Measurements from ENCODE around the gene WDR5B.
A peak's percentile ranks its signal among the peaks of the same experiment; 100 is the strongest.
"Not testable (repeated sequence)": the region's sequence is repeated elsewhere in the genome, so short reads cannot be mapped to it uniquely, and the experiment has no call there.

WDR5B gene

DNA sequence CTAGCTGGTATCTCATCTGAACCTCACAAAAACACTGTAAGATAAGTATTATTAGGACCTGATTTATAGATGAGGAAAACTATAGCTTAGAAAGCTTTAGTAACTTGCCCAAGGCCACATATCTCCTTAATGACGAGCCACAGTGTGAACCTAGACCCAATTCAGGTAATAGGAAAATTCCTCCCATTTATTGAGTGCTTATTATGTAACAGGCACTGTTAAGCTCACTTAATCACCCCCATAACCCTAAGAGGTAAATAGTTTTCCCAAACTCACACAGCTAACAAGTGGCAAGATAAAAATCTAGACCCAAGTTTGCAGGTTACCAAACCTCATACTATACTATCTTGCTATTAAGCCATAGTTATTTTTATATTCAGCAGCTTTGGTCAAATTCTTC lies 7.9 kb downstream of the WDR5B start:
- DNase-seq = no peak

DNA sequence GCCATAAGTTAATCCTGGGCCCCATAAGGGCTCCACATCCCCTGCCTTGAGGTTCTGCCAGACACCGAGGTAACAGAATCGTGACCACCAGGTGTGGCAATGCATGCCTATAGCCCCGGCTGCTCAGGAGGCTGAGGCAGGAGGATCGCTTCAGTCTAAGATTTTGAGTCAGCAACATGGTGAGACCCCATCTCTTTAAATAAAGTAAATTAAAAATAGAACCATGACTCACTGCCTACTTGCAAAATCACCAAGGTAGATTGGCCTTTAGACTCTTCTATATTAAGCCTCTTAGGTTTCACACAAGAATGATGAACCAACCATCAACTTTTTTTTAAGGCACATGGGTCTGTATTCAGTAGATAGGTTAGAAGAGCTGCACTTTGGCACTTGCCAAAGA lies 9.7 kb downstream of the WDR5B start:
- DNase-seq = no peak

DNA sequence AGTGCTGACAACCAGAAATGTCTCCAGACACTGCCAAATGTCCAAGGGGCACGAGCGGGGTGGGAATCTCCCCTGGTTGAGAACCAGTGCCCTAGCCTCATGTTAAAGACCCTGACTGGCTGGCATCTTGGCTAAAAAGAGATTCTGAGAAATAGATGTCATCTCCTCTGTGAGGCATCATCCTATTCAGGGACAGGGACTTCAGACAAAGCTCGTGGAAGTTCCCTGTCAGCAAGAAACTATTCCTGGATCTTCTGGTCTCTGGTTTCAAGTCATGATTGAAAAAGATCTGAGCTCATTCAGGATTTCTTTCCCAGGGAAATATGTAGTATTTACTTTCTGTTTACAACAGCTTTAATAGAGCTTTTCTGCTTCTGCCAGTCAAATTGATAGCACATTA lies 10.8 kb downstream of the WDR5B start:
- DNase-seq = no peak

- DNase-seq = no peak
Observed at GRCh38 chr3:122403489-122403888, 12.4 kb downstream of the WDR5B start.

DNA sequence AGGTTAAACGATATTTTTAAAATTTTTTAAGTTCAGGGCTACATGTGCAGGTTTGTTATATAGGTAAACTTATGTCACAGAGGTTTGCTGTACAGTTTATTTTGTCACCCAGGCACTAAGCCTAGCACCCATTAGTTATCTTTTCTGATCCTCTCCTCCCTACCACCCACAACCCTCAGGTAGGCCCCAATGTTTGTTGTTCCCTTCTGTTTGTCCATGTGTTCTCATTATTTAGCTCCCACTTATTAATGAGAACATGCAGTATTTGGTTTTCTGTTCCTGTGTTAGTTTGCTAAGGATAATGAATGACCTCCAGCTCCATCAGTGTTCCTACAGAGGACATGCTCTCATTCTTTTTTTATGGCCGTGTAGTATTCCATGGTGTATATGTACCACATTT lies 16.9 kb downstream of the WDR5B start:
- no peak for DNase-seq

DNA sequence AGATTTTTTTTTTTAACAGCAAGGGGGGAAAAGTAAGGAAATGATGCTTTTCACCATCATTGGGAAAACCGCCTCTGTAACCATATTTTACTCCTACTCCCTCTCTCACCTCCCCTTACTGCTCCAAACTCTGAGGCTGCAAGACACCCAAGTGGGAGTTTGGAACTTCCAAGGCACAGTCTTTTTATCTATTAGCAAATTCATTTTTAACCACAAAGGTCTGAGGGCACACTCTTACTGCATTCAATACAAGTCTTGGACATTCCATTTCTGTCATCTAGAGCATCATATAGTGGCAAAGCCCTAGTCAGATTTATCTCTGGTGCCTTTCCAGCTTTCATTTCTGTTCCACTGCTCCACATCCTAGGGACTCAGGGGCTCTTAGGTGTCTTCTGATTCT lies 18.7 kb downstream of the WDR5B start:
- no peak for DNase-seq

- DNase-seq = no peak
Observed at GRCh38 chr3:122396511-122396910, 19.4 kb downstream of the WDR5B start.

DNA sequence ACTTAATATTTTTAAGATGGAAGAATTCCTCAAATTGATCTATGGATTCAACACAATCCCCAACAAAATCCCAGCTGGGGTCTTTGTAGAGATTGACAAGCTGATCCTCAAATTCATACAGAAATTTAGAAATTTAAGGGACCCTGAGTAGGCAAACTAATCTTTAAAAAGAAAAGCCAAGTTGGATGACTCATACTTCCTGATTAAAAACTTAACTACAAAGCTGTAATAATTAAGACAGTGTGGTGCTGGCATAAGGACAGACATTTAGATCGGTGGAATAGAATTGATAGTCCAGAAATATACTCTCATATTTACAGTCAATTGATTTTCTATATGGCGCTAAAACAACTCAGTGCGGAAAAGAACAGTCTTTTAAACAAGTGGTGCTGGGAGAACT lies 20.3 kb downstream of the WDR5B start:
- peak in 1 of 2 donors; percentile 28 for DNase-seq

GRCh38 chr3:122394173-122394572 lies 21.7 kb downstream of the WDR5B start:
- no peak for DNase-seq

DNA sequence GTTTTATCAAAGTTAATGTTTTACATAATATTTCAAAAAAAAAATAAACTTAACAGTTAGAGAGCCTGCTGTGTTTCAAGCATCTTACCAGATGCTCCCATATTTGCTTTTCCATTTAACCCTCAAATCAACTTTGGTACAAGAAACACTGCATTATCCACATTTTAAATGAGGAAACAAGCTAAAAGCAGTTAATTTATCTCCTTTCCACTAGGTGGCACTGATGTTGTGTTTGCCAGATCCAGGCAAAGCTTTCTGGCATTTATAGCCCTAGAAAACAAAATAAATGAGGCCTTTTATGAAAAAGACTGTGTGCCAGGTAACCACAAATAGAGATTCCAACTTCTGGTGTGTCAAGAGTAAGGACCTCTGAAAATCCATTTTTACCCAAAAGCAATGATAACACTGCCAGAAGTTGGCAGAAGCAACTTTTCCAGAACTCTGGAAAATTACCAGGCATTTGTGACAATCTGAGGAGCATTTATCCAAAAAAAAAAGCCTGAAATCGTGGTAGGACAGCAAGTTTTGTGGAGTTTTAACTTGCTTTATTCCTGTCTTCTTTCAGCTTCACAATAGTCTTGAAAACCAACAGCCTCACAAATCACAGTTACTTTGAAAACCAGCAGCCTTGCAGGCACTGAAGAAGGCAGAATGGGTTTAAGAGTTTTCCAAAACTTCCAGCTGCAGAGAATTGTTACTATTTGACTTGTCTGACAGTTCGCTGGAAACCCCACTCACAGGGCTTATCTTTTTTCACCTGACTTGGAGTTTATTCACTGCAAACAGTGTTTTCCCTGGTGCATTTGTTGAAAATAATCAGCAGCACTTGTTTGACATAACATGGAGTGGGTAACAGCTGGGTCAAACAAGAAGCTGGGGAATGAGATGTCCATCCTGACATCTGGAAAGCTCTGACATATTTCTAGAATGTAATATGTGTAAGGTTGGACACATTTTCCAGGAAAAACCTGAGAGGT lies 22.7 kb downstream of the WDR5B start:
- DNase-seq = peak in 1 of 2 donors; percentile 32

GRCh38 chr3:122391681-122392446 lies 24.0 kb downstream of the WDR5B start:
- DNase-seq = no peak

DNA sequence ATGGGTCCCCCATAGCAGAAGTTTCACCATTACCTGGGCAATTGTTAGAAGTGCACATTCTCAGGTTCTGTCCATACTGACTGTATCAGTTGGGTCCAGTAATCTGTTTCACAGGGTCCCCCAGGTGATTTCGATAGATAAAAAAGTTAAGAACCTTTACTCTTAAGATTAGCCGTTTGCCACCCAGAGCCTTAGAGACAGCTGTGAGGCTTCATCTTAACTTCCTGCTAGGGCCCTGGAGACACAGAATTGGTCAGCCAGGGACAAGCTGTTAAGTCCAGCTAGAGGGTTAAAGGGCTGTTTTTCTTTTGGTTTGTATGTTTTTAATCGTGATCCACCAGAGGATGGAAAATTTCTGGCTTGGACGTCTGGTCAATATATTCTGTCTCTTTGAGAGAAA lies 25.2 kb downstream of the WDR5B start:
- DNase-seq = no peak

GRCh38 chr3:122389892-122390291 lies 26.0 kb downstream of the WDR5B start:
- no peak for DNase-seq

- DNase-seq = no peak
Observed at GRCh38 chr3:122389197-122389596, 26.7 kb downstream of the WDR5B start.

GRCh38 chr3:122387709-122388108 lies 28.2 kb downstream of the WDR5B start:
- DNase-seq = no peak

DNA sequence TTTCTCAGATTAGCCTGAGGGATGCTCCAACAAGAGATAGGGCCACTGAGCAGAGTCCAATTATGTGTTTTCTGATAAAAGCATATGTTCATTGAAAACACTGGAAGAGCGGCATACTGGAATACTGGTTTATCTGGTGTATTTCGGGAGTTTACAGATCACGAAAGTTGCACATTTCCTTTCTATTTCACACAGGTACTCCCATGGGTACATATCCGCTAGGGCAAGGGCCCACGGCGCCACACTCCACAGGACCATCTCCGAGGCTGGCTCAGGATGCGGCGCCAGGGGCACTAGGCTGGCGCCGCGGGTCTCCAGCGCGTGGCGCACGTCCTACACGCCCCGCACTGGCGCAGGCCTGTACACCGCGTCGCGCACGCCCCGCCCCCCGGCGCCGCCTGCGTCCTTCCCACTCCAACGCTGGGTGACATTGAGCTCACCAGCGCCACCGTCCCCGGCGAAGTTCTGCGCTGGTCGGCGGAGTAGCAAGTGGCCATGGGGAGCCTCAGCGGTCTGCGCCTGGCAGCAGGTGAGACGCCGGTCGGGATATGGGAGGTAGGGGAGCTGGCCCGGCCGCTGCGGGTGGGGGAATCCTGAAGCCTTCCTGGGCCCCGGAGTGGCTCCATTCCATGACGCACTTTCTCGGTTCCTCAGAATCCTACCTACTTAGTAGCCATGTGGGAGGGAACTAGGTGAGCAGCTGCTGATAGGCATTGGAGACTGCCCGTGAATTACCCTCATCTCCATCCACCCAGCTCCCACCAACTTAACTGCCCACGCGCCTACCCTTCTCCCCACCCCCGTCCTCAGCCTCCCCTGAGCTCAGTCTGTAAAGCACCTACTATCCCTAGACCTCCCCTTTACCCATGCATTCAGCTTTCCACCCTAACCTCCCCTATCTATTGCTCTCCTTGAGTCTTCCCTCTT lies 31.8 kb downstream of the WDR5B start, which contains the start of gene FAM162A:
FAM162A (plus strand) TSS at position 412 of the 927 bp plus-strand sequence; CDS start at position 496, 84 bp downstream.
- peak; percentile 80 to 88 for DNase-seq

DNA sequence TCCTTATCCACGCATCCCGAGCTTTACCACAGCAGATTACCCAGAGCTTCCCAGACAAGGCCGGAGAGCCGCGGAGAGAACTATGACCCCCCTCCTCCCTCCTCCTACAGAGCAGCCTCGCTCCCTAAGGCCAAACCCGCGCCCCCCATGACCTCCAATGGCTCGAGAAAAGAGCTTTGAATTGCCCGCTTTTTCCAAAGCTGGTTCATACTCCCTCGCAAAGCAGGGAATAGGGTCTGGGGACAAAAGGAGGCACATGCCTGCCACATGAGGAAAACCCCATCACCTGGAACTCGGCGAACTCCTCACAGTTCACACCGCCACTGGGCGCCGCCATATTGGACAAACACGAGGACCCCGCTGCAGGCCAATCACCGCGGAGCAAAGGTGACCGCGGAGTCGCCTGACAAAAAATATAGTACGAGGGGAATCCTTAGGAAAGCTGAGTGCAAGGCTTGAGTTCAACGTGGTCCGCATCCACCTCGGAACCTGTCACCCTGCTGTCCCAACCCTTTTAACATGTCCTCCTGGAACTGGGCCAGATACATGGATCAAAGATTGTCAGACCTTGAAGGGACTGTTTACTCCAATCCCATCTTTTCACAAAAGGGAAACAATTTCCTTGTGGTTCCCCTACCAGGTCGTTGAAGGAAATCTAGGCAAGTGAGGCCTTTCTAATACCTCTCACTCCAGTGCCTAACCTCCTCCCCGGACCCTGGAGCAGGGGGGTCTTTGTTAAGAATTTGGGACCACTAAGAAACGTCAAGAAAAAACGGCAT lies 32.8 kb downstream of the WDR5B start, which contains the start of gene MIX23:
MIX23 (minus strand) TSS at position 344 of the 779 bp plus-strand sequence; CDS start at position 337, 7 bp downstream.
- peak; percentile 43 to 59 for DNase-seq

DNA sequence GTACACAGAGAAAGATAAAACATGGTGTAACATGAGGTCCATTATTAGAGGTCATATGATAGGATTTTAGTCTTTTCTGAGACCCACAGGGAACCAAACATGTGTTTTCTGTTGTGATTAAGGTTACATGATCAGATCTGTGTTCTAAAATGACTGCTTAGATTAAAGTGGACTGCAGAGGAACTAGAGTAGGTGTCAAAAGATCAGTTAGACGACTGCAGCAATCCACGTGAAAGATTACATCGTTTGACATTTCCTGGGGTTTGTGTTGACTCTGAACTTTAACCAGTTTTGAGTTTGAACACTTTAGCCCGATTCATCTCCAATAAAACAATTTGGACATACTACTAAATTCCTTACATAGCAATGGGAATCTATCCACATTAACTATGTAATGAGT lies 37.9 kb downstream of the WDR5B start:
- DNase-seq = no peak

DNA sequence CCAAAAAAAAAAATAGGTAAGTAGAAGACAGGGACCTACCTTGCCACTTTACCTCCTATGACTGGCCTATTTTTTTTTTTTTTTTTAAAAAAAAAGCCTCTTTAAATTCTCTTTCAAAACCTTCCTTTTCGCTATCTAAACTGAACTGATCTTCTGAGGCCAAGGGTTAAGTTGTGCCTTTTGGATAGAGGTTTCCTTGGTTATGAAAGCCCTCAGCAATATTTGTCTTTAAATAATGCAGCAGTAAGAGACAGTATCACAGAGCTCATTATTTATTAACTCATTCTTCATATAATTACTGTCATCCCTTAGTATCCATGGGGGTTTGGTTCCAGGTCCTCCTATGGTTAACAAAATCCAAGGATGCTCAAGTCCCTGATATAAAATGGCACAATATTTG lies 41.8 kb downstream of the WDR5B start:
- DNase-seq = no peak

GRCh38 chr3:122366379-122366749 lies 49.5 kb downstream of the WDR5B start:
- DNase-seq = no peak

GRCh38 chr3:122365582-122366378 lies 50.1 kb downstream of the WDR5B start:
- DNase-seq = not testable (repeated sequence)
